ENCODE data around the gene PAIP2B.
"Not testable (repeated sequence)": the region's sequence is repeated elsewhere in the genome, so short reads cannot be mapped to it uniquely, and the experiment has no call there.

Gene PAIP2B

DNA sequence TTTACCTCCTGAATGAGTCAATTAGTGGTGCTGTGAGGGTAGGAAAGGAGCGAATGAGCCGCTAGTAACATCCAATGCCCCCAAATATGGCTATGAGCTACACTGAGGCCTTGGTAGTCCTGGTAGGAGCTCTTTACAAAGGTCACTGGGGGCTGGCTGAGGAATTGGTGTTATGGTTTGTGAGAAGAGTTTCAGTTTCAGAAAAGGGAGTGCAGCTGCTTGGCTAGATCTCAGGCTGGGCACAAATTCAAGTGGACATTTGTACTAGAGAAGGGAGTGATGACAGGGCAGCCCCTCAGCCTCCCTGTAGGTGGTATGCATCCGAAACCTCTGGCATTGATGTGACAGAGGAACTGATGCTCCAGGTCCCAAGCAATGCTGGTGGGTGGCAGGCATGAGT lies 13.9 kb upstream of the PAIP2B start:
- DNase-seq (ENCODE audit: low read depth): no peak
- TF ChIP-seq, protein P1, sequence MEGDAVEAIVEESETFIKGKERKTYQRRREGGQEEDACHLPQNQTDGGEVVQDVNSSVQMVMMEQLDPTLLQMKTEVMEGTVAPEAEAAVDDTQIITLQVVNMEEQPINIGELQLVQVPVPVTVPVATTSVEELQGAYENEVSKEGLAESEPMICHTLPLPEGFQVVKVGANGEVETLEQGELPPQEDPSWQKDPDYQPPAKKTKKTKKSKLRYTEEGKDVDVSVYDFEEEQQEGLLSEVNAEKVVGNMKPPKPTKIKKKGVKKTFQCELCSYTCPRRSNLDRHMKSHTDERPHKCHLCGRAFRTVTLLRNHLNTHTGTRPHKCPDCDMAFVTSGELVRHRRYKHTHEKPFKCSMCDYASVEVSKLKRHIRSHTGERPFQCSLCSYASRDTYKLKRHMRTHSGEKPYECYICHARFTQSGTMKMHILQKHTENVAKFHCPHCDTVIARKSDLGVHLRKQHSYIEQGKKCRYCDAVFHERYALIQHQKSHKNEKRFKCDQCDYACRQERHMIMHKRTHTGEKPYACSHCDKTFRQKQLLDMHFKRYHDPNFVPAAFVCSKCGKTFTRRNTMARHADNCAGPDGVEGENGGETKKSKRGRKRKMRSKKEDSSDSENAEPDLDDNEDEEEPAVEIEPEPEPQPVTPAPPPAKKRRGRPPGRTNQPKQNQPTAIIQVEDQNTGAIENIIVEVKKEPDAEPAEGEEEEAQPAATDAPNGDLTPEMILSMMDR (IDR thresholded peaks at IDR 0.05; ENCODE audit: control insufficient read depth, extremely low read depth, insufficient read depth): no peak
- no peak overlapping the region for H3K4me3 ChIP-seq (ENCODE audit: low read depth, low read length)

GRCh38 chr2:71238089-71238488 lies 11.2 kb upstream of the PAIP2B start:
- TF ChIP-seq, protein P1 (IDR thresholded peaks at IDR 0.05; ENCODE audit: control insufficient read depth, extremely low read depth, insufficient read depth): no peak
- no peak for DNase-seq (ENCODE audit: low read depth)
- H3K4me3 ChIP-seq (ENCODE audit: low read depth, low read length): no peak overlapping the region

GRCh38 chr2:71235930-71236587 lies 9.2 kb upstream of the PAIP2B start:
- DNase-seq (ENCODE audit: low read depth): no peak
- no peak overlapping the region for H3K4me3 ChIP-seq (ENCODE audit: low read depth, low read length)
- TF ChIP-seq, protein P1 (IDR thresholded peaks at IDR 0.05; ENCODE audit: control insufficient read depth, extremely low read depth, insufficient read depth): no peak

GRCh38 chr2:71233072-71233471 lies 6.2 kb upstream of the PAIP2B start:
- not testable (repeated sequence) for H3K4me3 ChIP-seq (ENCODE audit: low read depth, low read length); DNase-seq (ENCODE audit: low read depth)

DNA sequence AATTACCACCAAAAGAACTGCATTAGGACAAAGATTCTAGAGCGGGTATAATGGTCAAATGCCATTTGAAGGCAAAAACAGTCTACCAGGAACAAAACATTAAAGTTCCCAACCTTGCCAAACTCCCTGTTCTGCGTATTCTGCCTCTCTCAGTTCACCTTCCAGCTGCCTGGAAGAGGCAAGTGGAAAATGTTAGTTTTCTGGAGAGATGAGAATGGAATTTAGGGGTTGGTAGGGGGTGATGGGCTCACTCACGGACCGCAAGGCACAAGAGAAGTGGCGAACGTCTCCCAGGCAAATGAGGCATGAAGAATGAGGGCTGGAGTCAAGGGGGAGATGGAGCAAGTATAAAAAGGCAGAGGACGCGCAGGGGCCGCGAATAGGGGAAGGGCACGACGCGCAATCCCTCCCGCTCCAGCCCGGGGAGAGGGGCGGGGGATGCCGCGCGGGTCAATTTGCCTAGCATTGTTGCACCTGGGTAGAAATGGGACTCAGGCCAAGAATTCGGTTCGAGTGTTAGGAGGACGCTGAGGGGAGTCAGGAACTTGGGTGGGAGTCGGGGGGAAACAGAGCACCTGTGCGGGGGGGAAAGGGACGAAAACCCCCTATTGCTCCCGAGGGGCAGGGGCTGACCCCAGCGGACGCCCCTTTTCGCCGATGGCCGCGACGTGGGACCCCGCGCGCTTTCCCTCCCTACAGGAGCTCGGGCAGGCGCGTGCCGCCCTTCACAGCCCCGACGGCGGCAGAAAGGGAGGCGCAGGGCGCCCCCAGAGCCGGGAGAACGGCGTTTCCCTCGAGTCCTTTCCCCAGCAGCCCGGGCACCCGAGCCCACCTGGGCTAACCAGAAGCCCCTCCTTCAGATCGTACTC lies 573 bp downstream of the PAIP2B start:
- DNase-seq (ENCODE audit: low read depth): no peak
- H3K4me3 ChIP-seq (ENCODE audit: low read depth, low read length): peak overlapping the region; percentile 72
- TF ChIP-seq, protein P1 (IDR thresholded peaks at IDR 0.05; ENCODE audit: control insufficient read depth, extremely low read depth, insufficient read depth): no peak

DNA sequence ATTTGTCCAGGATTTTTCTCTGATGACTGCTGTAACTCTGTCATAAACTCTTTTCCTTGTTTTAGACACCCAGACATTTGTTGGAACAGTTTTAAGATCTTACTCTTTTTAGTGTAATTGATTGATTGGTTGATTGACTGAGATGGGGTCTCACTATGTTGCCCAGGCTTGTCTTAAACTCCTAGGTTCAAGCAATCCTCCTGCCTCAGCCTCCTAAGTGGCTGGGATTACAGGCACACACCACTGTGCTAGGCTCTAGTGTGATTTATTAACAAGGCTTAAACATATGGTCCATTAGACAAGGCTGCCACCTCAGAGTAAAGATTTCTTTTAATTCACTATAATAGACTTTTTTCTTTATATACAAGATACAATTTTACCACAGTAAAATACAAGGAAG lies 2.0 kb downstream of the PAIP2B start:
- TF ChIP-seq, protein P1 (IDR thresholded peaks at IDR 0.05; ENCODE audit: control insufficient read depth, extremely low read depth, insufficient read depth): no peak
- DNase-seq (ENCODE audit: low read depth): no peak
- no peak overlapping the region for H3K4me3 ChIP-seq (ENCODE audit: low read depth, low read length)

DNA sequence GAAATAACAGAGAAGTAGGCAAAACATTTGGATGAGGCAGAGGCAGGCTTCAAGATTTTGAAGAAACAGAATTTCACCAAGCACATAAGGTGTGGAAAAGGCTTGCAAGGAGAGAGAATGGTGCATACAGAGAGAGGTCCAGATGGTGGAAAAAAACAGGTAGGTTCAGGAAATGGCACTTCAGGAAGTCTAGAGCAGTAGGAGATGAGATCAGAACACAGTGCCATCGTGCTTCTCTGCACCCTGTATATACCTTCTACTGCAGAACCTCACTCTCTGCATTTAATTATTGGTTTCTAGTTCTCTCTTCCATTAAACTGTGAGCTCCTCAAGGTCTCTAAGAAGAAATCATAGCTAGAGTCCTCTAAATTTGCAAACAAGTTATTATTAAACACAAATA lies 2.4 kb downstream of the PAIP2B start:
- H3K4me3 ChIP-seq (ENCODE audit: low read depth, low read length): no peak overlapping the region
- DNase-seq (ENCODE audit: low read depth): no peak
- TF ChIP-seq, protein P1 (IDR thresholded peaks at IDR 0.05; ENCODE audit: control insufficient read depth, extremely low read depth, insufficient read depth): no peak

Data from LNCaP clone FGC (cell line).